ENCODE results near the gene KIF18B.

The KIF18B gene

GRCh38 chr17:44918006-44918405, 29.6 kb downstream of the KIF18B start:
- DNase-seq (ENCODE audit: low read depth), result no peak
- TF ChIP-seq CTCF (conservative IDR thresholded peaks at IDR 0.05; ENCODE audit: low read depth, low read length), result no peak
- H3K4me3 ChIP-seq (ENCODE audit: low read length), result no peak overlapping the region

DNA sequence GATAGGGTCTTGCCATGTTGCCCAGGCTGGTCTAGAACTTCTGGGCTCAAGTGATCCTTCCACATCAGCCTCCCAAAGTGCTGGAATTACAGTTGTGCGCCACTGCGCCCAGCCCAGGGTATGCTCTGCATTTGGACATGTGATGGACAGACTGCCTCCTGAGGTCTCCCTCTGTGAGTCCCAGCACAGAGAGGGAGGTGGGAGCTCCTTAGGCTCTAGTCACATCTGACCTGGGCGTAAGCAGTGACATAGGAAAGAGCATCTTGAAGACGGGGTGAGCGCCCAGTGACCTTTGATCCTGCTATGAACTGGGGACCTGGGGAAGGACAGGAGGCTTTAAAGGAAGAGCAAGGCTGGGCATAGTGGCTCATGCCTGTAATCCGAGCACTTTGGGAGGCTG, 30.1 kb downstream of the KIF18B start:
- no peak for TF ChIP-seq CTCF (conservative IDR thresholded peaks at IDR 0.05; ENCODE audit: low read depth, low read length)
- DNase-seq (ENCODE audit: low read depth), result no peak
- no peak overlapping the region for H3K4me3 ChIP-seq (ENCODE audit: low read length)

- no peak overlapping the region for H3K4me3 ChIP-seq (ENCODE audit: low read length)
- no peak for DNase-seq (ENCODE audit: low read depth)
- peak; percentile 44 for TF ChIP-seq CTCF (conservative IDR thresholded peaks at IDR 0.05; ENCODE audit: low read depth, low read length)
These were observed 30.8 kb downstream of the KIF18B start for GRCh38 chr17:44916781-44917241.

DNA sequence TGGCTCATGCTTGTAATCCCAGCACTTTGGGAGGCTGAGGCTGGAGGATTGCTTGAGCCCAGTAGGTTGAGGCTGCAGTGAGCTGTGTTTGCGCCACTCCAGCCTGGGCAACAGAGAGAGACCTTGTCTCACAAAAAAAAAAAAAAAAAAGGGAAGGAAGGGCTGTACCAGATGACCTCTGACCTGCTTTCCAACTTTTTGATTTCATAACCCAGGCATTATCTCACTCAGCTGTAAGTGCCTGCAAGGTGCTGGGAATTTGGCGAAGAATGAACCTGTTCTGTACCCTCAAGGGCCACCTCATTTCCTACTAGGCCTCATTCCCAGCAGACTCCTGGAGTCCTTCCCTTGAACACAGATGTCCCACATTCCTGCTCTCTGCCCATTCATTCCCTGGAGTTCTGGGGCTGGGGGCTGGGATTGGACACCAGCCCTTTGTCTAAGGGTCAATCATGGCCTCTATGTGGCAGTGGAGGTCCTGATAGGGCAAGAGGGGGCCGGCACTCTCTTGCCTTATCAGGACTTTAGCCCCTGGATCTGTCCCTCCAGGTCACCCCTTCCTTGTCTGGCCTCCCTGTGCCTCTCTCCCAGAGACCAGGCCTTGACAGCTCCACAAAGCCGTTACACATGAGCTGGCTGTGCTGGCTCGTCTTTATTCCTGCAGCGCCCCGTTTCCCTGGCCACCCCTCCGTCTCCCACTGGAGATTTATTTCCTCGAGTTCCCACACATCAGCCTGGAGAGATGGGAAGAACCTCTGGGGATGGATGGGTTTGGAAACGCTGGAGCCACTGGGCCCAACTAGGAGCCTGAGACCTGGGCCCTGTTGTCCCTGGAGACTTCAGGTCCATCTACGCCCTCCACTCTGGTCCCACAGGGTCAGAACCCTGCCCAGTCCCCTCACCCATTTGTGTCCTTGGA, 31.5 kb downstream of the KIF18B start:
- H3K4me3 ChIP-seq (ENCODE audit: low read length), result no peak overlapping the region
- no peak for DNase-seq (ENCODE audit: low read depth)
- no peak for TF ChIP-seq CTCF (conservative IDR thresholded peaks at IDR 0.05; ENCODE audit: low read depth, low read length)

DNA sequence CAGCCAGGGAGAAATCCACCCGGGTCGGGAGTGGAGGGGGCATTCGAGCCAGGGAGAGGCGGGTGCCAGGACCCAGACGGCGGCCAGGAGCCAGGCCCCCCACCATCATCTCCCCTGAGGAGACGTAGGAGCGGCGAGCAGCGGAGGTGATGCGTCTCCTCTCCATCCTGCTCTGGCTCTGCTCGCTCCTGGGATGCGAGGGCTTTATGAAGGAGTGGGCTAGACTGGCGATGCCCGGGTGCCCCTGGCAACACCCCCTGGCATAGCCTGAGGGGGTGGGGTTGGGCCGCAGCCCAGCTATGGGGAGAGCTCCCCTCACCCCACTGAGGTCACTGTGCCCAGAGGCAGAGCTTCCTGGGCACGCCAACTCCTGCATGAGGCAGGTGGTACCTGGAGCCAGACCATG, 32.2 kb downstream of the KIF18B start, which contains the start of gene GFAP:
Gene GFAP, minus strand, starts transcription at position 180 of the 406 bp plus-strand sequence. Its CDS starts 14 bp downstream, at position 166.
- no peak for TF ChIP-seq CTCF (conservative IDR thresholded peaks at IDR 0.05; ENCODE audit: low read depth, low read length)
- H3K4me3 ChIP-seq (ENCODE audit: low read length), result no peak within 1 kb of the TSS
- no peak for DNase-seq (ENCODE audit: low read depth)

DNA sequence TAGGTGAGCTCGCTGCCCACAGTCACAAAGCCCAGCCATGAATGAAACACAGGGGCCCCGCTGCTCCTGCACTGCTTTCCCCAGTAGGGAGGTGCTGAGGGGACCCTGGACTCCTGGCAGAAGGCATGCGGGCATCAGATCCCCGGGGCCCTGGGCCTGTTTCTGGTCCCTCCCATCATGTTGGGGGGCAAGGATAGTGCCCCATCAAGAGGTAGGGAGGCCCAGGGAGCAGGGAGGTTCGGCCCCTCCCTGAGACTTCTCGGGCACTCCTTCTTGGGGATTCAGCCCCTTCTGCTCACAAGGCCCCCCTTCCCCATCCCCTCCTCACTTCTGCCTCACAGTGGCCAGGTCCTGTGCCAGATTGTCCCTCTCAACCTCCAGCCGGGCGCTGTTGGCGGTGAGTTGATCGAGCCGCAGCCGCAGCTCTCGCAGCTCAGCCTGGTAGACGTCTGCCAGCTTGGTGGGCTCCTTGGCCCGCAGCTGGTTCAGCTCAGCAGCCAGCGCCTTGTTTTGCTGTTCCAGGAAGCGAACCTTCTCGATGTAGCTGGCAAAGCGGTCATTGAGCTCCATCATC, 32.8 kb downstream of the KIF18B start:
- no peak overlapping the region for H3K4me3 ChIP-seq (ENCODE audit: low read length)
- no peak for DNase-seq (ENCODE audit: low read depth)
- no peak for TF ChIP-seq CTCF (conservative IDR thresholded peaks at IDR 0.05; ENCODE audit: low read depth, low read length)
